SU-DHL-6 (cell line): Measurements from ENCODE around the gene CHRD.

Experiments
- H2AFZ ChIP-seq: fragments of 200-600 bp; sonication (generic); 2 replicates; pipeline ENCODE4 v1.6.1; 2014; ENCODE audit warnings: low read depth, mild to moderate bottlenecking, moderate library complexity, mixed read lengths, antibody characterized with exemption, low read length; ENCODE audit not compliant: severe bottlenecking
- H3F3A ChIP-seq: fragments of 200-600 bp; shearing (Covaris generic); 2 replicates; pipeline ENCODE4 v1.6.0; 2016; ENCODE audit warnings: antibody characterized with exemption, mild to moderate bottlenecking; ENCODE audit not compliant: insufficient read depth
- H3K27ac ChIP-seq: fragments of 200-600 bp; sonication (generic); 2 replicates; pipeline ENCODE4 v1.5.1; 2016; ENCODE audit warnings: low read depth, mild to moderate bottlenecking, low read length, moderate library complexity, mixed read lengths
- H3K27me3 ChIP-seq: fragments of 200-600 bp; sonication (generic), shearing (Covaris generic); 2 replicates; pipeline ENCODE4 v1.6.0; 2014; ENCODE audit warnings: mild to moderate bottlenecking, low read length
- H3K36me3 ChIP-seq: fragments of 200-600 bp; sonication (generic); 2 replicates; pipeline ENCODE4 v1.6.1; 2014; ENCODE audit warnings: mild to moderate bottlenecking, low read length, mixed read lengths
- H3K4me2 ChIP-seq: fragments of 300-600, 200-600 bp; shearing (Covaris generic), sonication (generic); 2 replicates; pipeline ENCODE4 v1.6.0; 2014; ENCODE audit warnings: low read length, low read depth, mild to moderate bottlenecking; ENCODE audit not compliant: poor library complexity, severe bottlenecking
- H3K4me3 ChIP-seq: fragments of 200-600 bp; sonication (generic); 2 replicates; pipeline ENCODE4 v1.5.1; 2014; ENCODE audit warnings: antibody characterized with exemption, low read length, mild to moderate bottlenecking, mixed read lengths; ENCODE audit not compliant: insufficient read depth, poor library complexity, severe bottlenecking
- H3K79me2 ChIP-seq: fragments of 200-600 bp; sonication (generic); 2 replicates; pipeline ENCODE4 v1.6.1; 2014; ENCODE audit warnings: mild to moderate bottlenecking, low read length, moderate library complexity; ENCODE audit not compliant: insufficient read depth
- H3K9ac ChIP-seq: fragments of 200-600 bp; sonication (generic); 2 replicates; pipeline ENCODE4 v1.7.0; 2014; ENCODE audit warnings: mild to moderate bottlenecking, low read length
- H3K9me2 ChIP-seq: fragments of 200-600 bp; sonication (generic); replicated peaks from 2 replicates; pipeline ENCODE4 v1.6.1; 2014; ENCODE audit warnings: low read length; ENCODE audit not compliant: insufficient read depth
- H3K9me3 ChIP-seq: fragments of 200-600 bp; sonication (generic); 2 replicates; pipeline ENCODE4 v1.6.1; 2014; ENCODE audit warnings: low read length, mixed read lengths; ENCODE audit not compliant: insufficient read depth
- H4K20me1 ChIP-seq: fragments of 200-600 bp; sonication (generic); 2 replicates; pipeline ENCODE4 v1.6.1; 2014; ENCODE audit warnings: low read depth, mild to moderate bottlenecking, antibody characterized with exemption, low read length, moderate library complexity, mixed read lengths
- CTCF ChIP-seq: fragments of 200-600 bp; sonication (generic); IDR thresholded peaks from one replicate; pipeline ENCODE4 v1.5.1; 2017; ENCODE audit warnings: antibody characterized with exemption, mild to moderate bottlenecking, low read length, moderate library complexity; ENCODE audit not compliant: insufficient read depth, poor library complexity, severe bottlenecking
- EZH2phosphoT487 ChIP-seq: fragments of 200-600 bp; sonication (generic), shearing (Covaris generic); conservative IDR thresholded peaks from 2 replicates; pipeline ENCODE4 v1.6.1; 2018; ENCODE audit warnings: mild to moderate bottlenecking, antibody characterized with exemption, low read length, moderate library complexity, mixed read lengths

Gene CHRD

GRCh38 chr3:184414418-184415202, 34.8 kb downstream of the CHRD start:
- no peaks in the 10 kb centered on the region for H3K27me3 ChIP-seq
- H3F3A ChIP-seq, result no peaks in the 10 kb centered on the region
- no peaks in the 10 kb centered on the region for H3K9me3 ChIP-seq
- H3K79me2 ChIP-seq, result no peaks in the 10 kb centered on the region
- no peaks in the 10 kb centered on the region for H4K20me1 ChIP-seq
- no peak for TF ChIP-seq CTCF
- no peak for TF ChIP-seq EZH2phosphoT487
- H3K9me2 ChIP-seq, result no peaks in the 10 kb centered on the region
- no peak overlapping the region for H3K4me2 ChIP-seq
- H2AFZ ChIP-seq, result no peak overlapping the region
- H3K36me3 ChIP-seq, result no peaks in the 10 kb centered on the region
- H3K4me3 ChIP-seq, result no peak overlapping the region
- no peak overlapping the region for H3K27ac ChIP-seq
- no peak overlapping the region for H3K9ac ChIP-seq

GRCh38 chr3:184415203-184415490, 35.3 kb downstream of the CHRD start:
- no peak overlapping the region for H3K4me2 ChIP-seq

GRCh38 chr3:184417619-184418327, 37.9 kb downstream of the CHRD start:
- Histone ChIP-seq H3F3A (no peaks in the 10 kb centered on the region), H3K9me2 (no peaks in the 10 kb centered on the region), H3K27me3 (no peaks in the 10 kb centered on the region), H3K9me3 (no peaks in the 10 kb centered on the region), H3K4me2 (no peak overlapping the region), H2AFZ (no peak overlapping the region), H3K79me2 (no peaks in the 10 kb centered on the region), H4K20me1 (no peaks in the 10 kb centered on the region), H3K9ac (no peak overlapping the region), H3K36me3 (no peaks in the 10 kb centered on the region), H3K4me3 (no peak overlapping the region), H3K27ac (no peak overlapping the region)
- TF ChIP-seq EZH2phosphoT487 (no peak), CTCF (peak; percentile 68)

More at GRCh38 chr3:184415203-184415490, 35.3 kb downstream of the CHRD start:
- Histone ChIP-seq H3F3A (no peaks in the 10 kb centered on the region), H3K36me3 (no peaks in the 10 kb centered on the region), H4K20me1 (no peaks in the 10 kb centered on the region), H2AFZ (no peak overlapping the region), H3K9ac (no peak overlapping the region), H3K9me2 (no peaks in the 10 kb centered on the region), H3K9me3 (no peaks in the 10 kb centered on the region), H3K4me3 (no peak overlapping the region), H3K27me3 (no peaks in the 10 kb centered on the region), H3K27ac (no peak overlapping the region), H3K79me2 (no peaks in the 10 kb centered on the region)
- no peak for TF ChIP-seq EZH2phosphoT487
- TF ChIP-seq CTCF, result no peak
